Mononuclear cell (primary cell): ENCODE data around the gene C7orf57. TPM values are rescaled to one million over a fixed set of nuclear protein-coding genes. Genes with fewer than 3 reads are reported as not detected.

Experiments used
- H3K27me3 ChIP-seq: 2 replicates; pipeline ENCODE4 v1.6.0; 2011; ENCODE audit warnings: low read length, control low read depth; ENCODE audit not compliant: insufficient read depth
- H3K4me1 ChIP-seq: 2 replicates; pipeline ENCODE4 v1.5.1; 2011; ENCODE audit warnings: mild to moderate bottlenecking, low read length, control low read depth; ENCODE audit not compliant: insufficient read depth
- H3K4me3 ChIP-seq: 2 replicates; pipeline ENCODE4 v1.5.1; 2011; ENCODE audit warnings: mild to moderate bottlenecking, low read length, moderate library complexity
- H3K9me3 ChIP-seq: 2 replicates; pipeline ENCODE4 v1.5.1; 2011; ENCODE audit warnings: low read depth, mild to moderate bottlenecking, control low read depth, low read length
- total RNA-seq: library from RNA; depleted of rRNA; stranded (reverse); fragments of >200 nt; gene quantifications from one replicate; pipeline ENCODE4 v1.2.3, GENCODE V29; 2012

The C7orf57 gene
- total RNA-seq, 1 donor, result not detected

DNA sequence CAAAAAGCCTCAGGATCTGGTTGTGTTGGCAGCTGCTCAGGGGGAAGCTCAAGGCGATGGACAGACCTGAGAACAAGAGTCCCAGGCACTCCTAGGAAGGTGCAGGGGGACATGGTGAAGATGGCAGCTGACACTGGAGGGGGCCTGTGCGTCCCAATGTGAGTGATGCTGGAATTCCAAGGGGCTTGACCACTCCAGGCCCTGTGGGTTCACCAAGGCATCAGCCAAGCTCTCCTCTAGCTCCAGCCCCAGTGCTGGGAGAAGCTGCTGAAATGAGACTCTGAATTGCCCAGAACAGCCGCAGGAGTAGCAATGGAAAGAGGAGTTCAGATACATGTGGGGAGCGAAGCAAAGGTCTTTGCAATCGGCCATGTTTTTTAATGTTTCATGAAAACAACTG is 69.7 kb downstream of the C7orf57 start:
- H3K4me3 ChIP-seq, result no peak overlapping the region
- H3K27me3 ChIP-seq, result no peaks in the 10 kb centered on the region
- H3K4me1 ChIP-seq, result peaks cover 2% of the 10 kb centered on the region
- no peaks in the 10 kb centered on the region for H3K9me3 ChIP-seq

DNA sequence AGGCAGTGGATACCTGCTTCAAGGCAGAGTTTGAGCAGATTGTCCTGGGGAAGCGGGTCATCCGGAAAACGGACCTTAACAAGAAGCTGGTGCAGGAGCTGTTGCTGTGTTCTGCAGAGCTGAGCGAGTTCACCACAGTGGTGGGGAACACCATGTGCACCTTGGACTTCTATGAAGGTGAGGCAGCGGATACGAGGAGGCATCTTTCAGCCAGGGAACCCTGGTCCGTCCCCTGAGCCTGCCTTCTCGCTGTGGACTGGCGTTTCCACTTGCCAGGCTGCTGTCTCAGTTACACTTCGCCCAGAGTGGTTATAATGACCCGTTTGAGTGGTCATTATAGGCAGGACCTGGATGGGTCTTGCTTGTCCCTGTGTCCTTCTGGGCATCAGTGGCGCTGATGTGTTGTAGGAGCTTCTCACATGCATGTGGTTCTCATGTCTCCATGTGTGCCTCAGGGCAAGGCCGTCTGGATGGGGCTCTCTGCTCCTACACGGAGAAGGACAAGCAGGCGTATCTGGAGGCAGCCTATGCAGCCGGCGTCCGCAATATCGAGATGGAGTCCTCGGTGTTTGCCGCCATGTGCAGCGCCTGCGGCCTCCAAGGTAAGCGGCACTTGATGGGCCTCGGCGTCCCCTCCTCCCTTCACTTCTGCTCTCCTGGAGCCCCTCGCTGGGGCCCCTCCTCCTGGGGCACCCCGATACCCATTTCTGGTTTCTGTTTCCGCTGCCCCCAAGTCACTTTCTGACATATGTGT is 71.7 kb downstream of the C7orf57 start:
- Histone ChIP-seq H3K4me1 (peaks cover 7% of the 10 kb centered on the region), H3K27me3 (no peaks in the 10 kb centered on the region), H3K4me3 (no peak overlapping the region), H3K9me3 (no peaks in the 10 kb centered on the region)

DNA sequence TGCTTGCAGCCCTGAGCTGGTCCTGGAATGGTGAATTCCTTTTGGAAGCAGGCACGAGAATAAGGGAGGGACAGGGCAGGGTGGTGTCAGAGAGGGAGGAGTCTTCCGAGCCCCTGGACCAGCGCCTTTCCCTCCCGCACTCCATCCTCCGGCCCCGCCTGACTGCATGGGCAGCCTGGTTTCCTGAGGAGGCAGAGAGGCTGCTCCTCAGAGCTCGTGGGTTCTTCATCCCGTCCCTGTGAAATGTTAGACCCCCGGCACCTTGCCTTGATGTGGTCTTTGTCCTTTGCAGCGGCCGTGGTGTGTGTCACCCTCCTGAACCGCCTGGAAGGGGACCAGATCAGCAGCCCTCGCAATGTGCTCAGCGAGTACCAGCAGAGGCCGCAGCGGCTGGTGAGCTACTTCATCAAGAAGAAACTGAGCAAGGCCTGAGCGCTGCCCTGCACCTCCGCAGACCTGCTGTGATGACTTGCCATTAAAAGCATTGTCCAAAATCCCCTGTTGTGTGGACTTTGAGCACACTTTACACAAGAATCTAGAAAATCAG is 72.7 kb downstream of the C7orf57 start:
- Histone ChIP-seq H3K27me3 (no peaks in the 10 kb centered on the region), H3K4me1 (peaks cover 7% of the 10 kb centered on the region), H3K4me3 (no peak overlapping the region), H3K9me3 (no peaks in the 10 kb centered on the region)

DNA sequence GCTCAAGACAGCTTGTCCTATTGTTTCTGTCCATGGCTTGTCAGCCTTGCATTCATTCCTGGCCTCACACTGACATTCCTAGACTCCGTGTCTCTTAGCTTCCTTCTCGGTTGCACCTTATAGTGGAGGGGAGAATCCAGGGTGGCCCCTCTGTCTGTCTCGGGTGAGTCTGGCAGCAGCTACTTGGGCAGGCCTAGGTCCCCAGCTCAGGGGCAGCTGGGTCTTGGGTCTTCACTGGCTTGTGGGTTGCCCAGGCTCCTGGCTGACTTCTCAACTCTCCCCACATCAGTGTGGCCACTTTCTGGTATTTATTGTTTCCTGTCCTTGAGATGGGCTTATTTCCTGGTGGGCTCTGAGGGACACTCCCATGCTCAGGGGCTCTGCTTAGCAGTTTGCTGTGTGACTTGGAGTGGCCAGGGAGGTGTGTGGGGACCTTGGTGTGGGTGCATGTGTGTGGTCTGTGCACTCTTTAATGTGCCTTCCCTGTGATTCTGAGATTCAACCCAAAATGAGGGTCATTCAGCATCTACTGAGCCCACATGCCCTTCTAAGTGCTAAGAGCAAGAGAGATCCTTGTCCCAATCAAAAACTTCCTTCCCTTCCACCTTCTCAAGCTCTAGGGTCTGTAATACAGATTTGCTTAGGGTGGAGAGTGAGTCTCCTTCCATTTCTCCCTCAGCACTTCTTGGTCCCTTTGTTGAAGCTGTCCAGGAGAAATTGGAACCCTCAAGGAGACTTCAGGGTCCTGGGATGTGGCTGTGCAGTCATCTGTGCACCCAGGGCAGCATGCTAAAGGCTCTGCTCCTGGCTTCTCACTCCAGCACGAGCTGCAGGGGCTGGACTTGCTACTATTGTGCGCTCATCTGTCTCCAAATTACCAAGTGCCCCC is 73.9 kb downstream of the C7orf57 start:
- no peak overlapping the region for H3K4me3 ChIP-seq
- H3K4me1 ChIP-seq, result peaks cover 7% of the 10 kb centered on the region

DNA sequence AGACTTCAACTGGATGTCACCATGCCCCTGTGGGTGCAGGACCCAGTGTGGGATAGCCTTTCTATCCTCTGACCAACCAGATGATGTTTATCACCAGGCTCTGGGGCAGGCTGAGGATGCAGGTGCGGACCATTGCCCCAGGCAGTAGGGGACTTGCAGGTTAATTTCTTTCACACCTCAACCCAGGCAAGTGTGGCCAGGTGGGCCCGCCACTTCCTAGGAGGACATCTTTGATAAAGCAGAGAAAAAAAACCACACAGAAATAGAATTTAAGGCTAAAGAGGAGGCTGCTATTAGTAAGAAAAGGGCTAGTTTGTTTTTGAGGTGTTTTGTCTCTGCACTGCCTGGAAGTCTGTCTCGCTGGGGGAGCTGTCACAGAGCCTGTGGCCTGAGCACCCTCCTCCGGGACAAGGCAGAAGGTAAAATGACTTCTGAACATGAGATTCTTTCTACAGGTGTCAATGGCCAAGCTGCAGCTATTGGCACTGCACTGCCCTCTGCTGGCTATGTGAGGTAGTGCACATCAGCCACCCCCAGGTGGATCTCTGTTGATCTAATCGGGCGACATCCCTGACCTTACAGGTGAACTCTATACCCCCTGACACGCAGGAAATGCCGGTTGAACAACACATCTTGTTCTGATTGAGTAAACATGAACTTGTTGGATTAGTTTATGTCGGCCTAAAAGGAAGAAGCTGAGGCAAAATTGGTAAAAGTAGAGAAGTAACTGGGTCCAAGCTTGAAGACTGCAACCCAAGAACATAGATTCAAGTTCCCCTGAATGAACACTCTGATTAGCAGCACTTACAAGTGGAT is 74.7 kb downstream of the C7orf57 start:
- H3K4me1 ChIP-seq, result peaks cover 7% of the 10 kb centered on the region
- H3K27me3 ChIP-seq, result no peaks in the 10 kb centered on the region
- no peak overlapping the region for H3K4me3 ChIP-seq
- H3K9me3 ChIP-seq, result no peaks in the 10 kb centered on the region

More for the DNA sequence above, 73.9 kb downstream of the C7orf57 start:
- Histone ChIP-seq H3K27me3 (no peaks in the 10 kb centered on the region), H3K9me3 (no peaks in the 10 kb centered on the region)

DNA sequence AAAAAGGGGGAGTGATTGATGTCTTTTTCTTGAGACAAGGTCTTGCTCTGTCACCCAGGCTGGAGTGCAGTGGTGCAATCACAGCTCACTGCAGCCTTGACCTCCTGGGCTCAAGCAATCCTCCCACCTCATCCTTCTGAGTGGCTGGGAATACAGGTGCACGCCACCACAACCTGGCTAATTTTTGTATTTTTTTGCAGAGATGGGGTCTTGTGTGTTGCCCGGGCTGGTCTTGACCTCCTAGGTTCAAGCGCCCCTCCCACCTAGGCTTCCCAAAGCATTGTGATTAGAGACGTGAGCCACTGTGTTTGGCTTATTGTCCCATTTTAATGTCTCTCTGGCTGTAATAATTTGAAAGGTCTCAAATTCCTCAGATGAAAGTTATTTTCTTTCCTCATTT is 75.5 kb downstream of the C7orf57 start:
- Histone ChIP-seq H3K4me3 (no peak overlapping the region), H3K4me1 (peaks cover 7% of the 10 kb centered on the region), H3K27me3 (no peaks in the 10 kb centered on the region), H3K9me3 (no peaks in the 10 kb centered on the region)

Other genes with a start within 250 kb of the C7orf57 start
- gene PKD1L1, start 87.1 kb upstream of the C7orf57 start, total RNA-seq, result under 0.01 TPM
- 45.7 TPM for gene HUS1, start 55.9 kb upstream of the C7orf57 start, total RNA-seq
- 0.10 TPM for gene SUN3, start 6.4 kb upstream of the C7orf57 start, total RNA-seq
- gene UPP1, start 53.7 kb downstream of the C7orf57 start, total RNA-seq, result 66.0 TPM
- 0.21 TPM for gene ABCA13, start 135.9 kb downstream of the C7orf57 start, total RNA-seq